HFF-Myc (cell line): ENCODE measurements around the gene NPC1L1.

Experiments used
- DNase-seq: peaks from one replicate; pipeline ENCODE4 v3.0.0-alpha.2; 2011; ENCODE audit warnings: low read depth; ENCODE audit errors: extremely low read depth
- H3K4me3 ChIP-seq: replicated peaks from 2 replicates; pipeline ENCODE4 v1.5.1; 2011; ENCODE audit warnings: low read depth, mild to moderate bottlenecking, control low read depth, low read length
- CTCF ChIP-seq: IDR thresholded peaks from 2 replicates; pipeline ENCODE4 v1.5.1; 2012; ENCODE audit warnings: mild to moderate bottlenecking, low read depth, low read length, control low read depth; ENCODE audit errors: missing control alignments

Gene NPC1L1

GRCh38 chr7:44498230-44498954 is 42.7 kb downstream of the NPC1L1 start:
- DNase-seq: no peak
- no peak for TF ChIP-seq CTCF
- no peak overlapping the region for H3K4me3 ChIP-seq

GRCh38 chr7:44497155-44498027 is 43.7 kb downstream of the NPC1L1 start:
- no peak overlapping the region for H3K4me3 ChIP-seq
- TF ChIP-seq CTCF: no peak
- no peak for DNase-seq

GRCh38 chr7:44496385-44496784 is 44.7 kb downstream of the NPC1L1 start:
- DNase-seq: no peak
- no peak overlapping the region for H3K4me3 ChIP-seq
- TF ChIP-seq CTCF: no peak

GRCh38 chr7:44494960-44495359 is 46.2 kb downstream of the NPC1L1 start:
- no peak overlapping the region for H3K4me3 ChIP-seq
- DNase-seq: no peak
- TF ChIP-seq CTCF: no peak

GRCh38 chr7:44491229-44491628 is 49.9 kb downstream of the NPC1L1 start:
- no peak for DNase-seq
- TF ChIP-seq CTCF: no peak
- peak overlapping the region; percentile 77 for H3K4me3 ChIP-seq

- DNase-seq: peak; percentile 57
- TF ChIP-seq CTCF: no peak
- H3K4me3 ChIP-seq: peak within 1 kb of the TSS; percentile 77
Observed at GRCh38 chr7:44490351-44491200, 50.6 kb downstream of the NPC1L1 start, which contains the start of gene NUDCD3. NUDCD3 (minus strand) TSS chr7:44490658; CDS start chr7:44490600, 58 bp downstream.
